Thoracic aorta (tissue), 2 donors: ENCODE measurements around the gene ABCG1. TPM values are rescaled to one million over a fixed set of nuclear protein-coding genes. Genes with fewer than 3 reads are reported as not detected.

ENCODE experiments used
- ATAC-seq: fragments of 150-250 bp; one replicate; pipeline ENCODE4 v1.8.0; 2017; ENCODE audit warnings: low read depth; ENCODE audit not compliant: insufficient number of reproducible peaks, low FRiP score
- DNase-seq: peaks from one replicate; pipeline ENCODE4 v3.0.0-alpha.2; 2020; ENCODE audit warnings: low spot score
- H3K27ac ChIP-seq, 2 donors: fragments of 200-600 bp; sonication (generic); 1 replicate in 1 of 2; 2 replicates in 1 of 2; pipeline ENCODE4 v1.5.1; 2016; ENCODE audit warnings: mild to moderate bottlenecking in 2 of 2, moderate library complexity in 2 of 2
- H3K27me3 ChIP-seq: fragments of 200-600 bp; sonication (generic); replicated peaks from 2 replicates; pipeline ENCODE4 v1.6.0; 2016; ENCODE audit warnings: mild to moderate bottlenecking; ENCODE audit not compliant: insufficient read depth
- H3K36me3 ChIP-seq: fragments of 200-600 bp; sonication (generic); one replicate; pipeline ENCODE4 v1.5.1; 2016
- H3K4me1 ChIP-seq, 2 donors: fragments of 200-600 bp; sonication (generic); 1 replicate in 1 of 2; 2 replicates in 1 of 2; pipeline versions ENCODE4 v1.5.1 to v1.6.0; 2016; ENCODE audit warnings: low read depth in 2 of 2, mild to moderate bottlenecking in 1 of 2; ENCODE audit not compliant: control insufficient read depth in 1 of 2
- H3K4me3 ChIP-seq: fragments of 200-600 bp; sonication (generic); 2 replicates; pipeline ENCODE4 v1.5.1; 2016; ENCODE audit warnings: mild to moderate bottlenecking
- H3K9me3 ChIP-seq: fragments of 200-600 bp; sonication (generic); 2 replicates; pipeline ENCODE4 v1.5.1; 2016
- CTCF ChIP-seq: fragments of 200-600 bp; sonication (generic); IDR thresholded peaks from one replicate; pipeline ENCODE4 v1.5.1; 2019; ENCODE audit warnings: antibody characterized with exemption
- total RNA-seq, 2 donors: library from RNA; depleted of rRNA; stranded (reverse); fragments of >200 nt; gene quantifications; one replicate each; pipeline versions ENCODE4 v1.1.0 to v1.2.3, GENCODE V29; 2016

The ABCG1 gene
- total RNA-seq, 2 donors from 2014 or later: 15.6 to 20.6 TPM

GRCh38 chr21:42308914-42309752 is 90.2 kb downstream of the ABCG1 start:
- no peak overlapping the region for H3K4me3 ChIP-seq
- no peaks in the 10 kb centered on the region for H3K4me1 ChIP-seq
- DNase-seq: no peak
- no peaks in the 10 kb centered on the region for H3K27me3 ChIP-seq
- no peak for TF ChIP-seq CTCF
- no peak for ATAC-seq
- no peak overlapping the region for H3K27ac ChIP-seq
- H3K9me3 ChIP-seq: no peaks in the 10 kb centered on the region
- H3K36me3 ChIP-seq: no peaks in the 10 kb centered on the region

GRCh38 chr21:42309753-42310213 is 90.8 kb downstream of the ABCG1 start:
- Histone ChIP-seq H3K36me3 (no peaks in the 10 kb centered on the region), H3K9me3 (no peaks in the 10 kb centered on the region), H3K4me1 (no peaks in the 10 kb centered on the region), H3K27me3 (no peaks in the 10 kb centered on the region), H3K27ac (no peak overlapping the region), H3K4me3 (no peak overlapping the region)
- peak; percentile 50 for TF ChIP-seq CTCF
- ATAC-seq (no peak), DNase-seq (no peak)

GRCh38 chr21:42310411-42311001 is 91.6 kb downstream of the ABCG1 start:
- Histone ChIP-seq H3K27ac (no peak overlapping the region), H3K9me3 (no peaks in the 10 kb centered on the region), H3K27me3 (no peaks in the 10 kb centered on the region), H3K4me3 (no peak overlapping the region), H3K36me3 (no peaks in the 10 kb centered on the region), H3K4me1 (no peaks in the 10 kb centered on the region)
- DNase-seq (no peak), ATAC-seq (no peak)
- TF ChIP-seq CTCF: no peak

GRCh38 chr21:42311160-42311559 is 92.2 kb downstream of the ABCG1 start:
- TF ChIP-seq CTCF: no peak
- DNase-seq: no peak
- Histone ChIP-seq H3K4me3 (no peak overlapping the region), H3K27ac (no peak overlapping the region), H3K4me1 (no peaks in the 10 kb centered on the region), H3K36me3 (no peaks in the 10 kb centered on the region), H3K27me3 (no peaks in the 10 kb centered on the region), H3K9me3 (no peaks in the 10 kb centered on the region)
- ATAC-seq: no peak

GRCh38 chr21:42311816-42312625 is 93.1 kb downstream of the ABCG1 start:
- no peak for TF ChIP-seq CTCF
- no peak for ATAC-seq
- no peaks in the 10 kb centered on the region for H3K27me3 ChIP-seq

More at GRCh38 chr21:42311816-42312625, 93.1 kb downstream of the ABCG1 start:
- H3K9me3 ChIP-seq: no peaks in the 10 kb centered on the region
- DNase-seq: no peak
- H3K4me3 ChIP-seq: no peak overlapping the region
- no peak overlapping the region for H3K27ac ChIP-seq
- no peaks in the 10 kb centered on the region for H3K36me3 ChIP-seq
- no peaks in the 10 kb centered on the region for H3K4me1 ChIP-seq
